Tibial nerve (tissue), 3 donors: ENCODE data around the gene DNAJC11.
"Not testable (repeated sequence)": the region's sequence is repeated elsewhere in the genome, so short reads cannot be mapped to it uniquely, and the experiment has no call there.

Source experiments
- CTCF ChIP-seq, 5 experiments: fragments of 200-600 bp in 3 of 5; fragments of 450-650 bp in 2 of 5; sonication (generic) in 3 of 5; IDR thresholded peaks; one replicate each; pipeline ENCODE4 v1.5.1; 2016 to 2019; ENCODE audit warnings: antibody characterized with exemption in 5 of 5, mild to moderate bottlenecking in 3 of 5, moderate library complexity in 2 of 5
- POLR2A ChIP-seq, 2 donors: fragments of 450-650 bp; IDR thresholded peaks; one replicate each; pipeline ENCODE4 v1.6.1; 2017; ENCODE audit warnings: antibody characterized with exemption in 2 of 2, mild to moderate bottlenecking in 2 of 2, moderate library complexity in 2 of 2

DNA sequence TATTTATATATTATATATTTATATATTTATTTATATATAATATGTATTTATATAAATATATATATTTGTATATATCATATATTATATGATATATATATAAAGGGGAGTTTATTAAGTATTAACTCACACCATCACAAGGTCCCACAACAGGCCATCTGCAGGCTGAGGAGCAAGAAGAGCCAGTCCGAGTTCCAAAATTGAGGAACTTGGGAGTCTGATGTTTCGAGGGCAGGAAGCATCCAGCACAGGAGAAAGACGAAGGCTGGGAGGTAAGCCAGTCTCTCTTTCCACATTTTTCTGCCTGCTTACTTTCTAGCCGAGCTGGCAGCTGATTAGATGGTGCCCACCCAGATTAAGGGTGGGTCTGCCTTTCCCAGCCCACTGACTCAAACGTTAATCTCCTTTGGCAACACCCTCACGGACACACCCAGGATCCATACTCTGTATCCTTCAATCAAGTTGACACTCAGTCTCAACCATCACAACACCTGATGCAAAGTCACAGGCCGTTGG is 41.1 kb upstream of the DNAJC11 start:
- TF ChIP-seq CTCF, POLR2A (IDR thresholded peaks at IDR 0.05): not testable (repeated sequence)
